ENCODE results near the gene BAD. TPM values are rescaled to one million over a fixed set of nuclear protein-coding genes. Genes with fewer than 3 reads are reported as not detected.

BAD gene
- total RNA-seq, 2 donors from 2014 or later, result 51.1 to 85.9 TPM

DNA sequence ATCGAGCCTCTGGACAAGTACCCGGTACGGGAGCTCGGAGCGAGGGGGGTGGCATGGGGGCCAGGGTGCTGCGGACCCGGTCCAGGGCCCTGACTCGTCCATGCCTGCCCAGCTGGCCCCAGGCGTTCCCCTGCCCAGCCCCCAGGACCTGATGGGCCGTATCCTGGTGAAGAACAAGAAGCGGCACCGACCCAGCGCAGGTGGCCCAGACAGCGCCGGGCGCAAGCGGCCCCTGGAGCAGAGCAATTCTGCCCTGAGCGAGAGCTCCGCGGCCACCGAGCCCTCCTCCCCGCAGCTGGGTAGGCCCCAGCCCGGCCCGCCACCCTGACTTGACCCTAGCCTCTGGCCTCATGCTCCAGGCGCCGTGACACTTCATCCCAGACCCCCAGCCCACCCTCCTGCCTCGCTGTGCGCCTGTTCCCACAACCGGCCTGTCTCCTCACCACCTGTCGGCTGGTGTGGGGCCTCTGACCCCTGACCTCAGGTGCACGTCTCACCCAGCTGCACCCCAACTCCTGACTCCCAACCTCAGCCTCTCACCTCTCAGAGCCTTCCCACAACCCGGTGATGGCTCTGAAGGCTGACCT lies 25.4 kb downstream of the BAD start:
- WGBS, 2 donors, result 93 to 94% methylated on average over 14 to 26 of the region's 32 CpGs
- no peaks in the 10 kb centered on the region for H3K36me3 ChIP-seq (replicated peaks in 1 of 2; ENCODE audit: insufficient read depth in 1 of 2, low read depth in 2 of 2)

DNA sequence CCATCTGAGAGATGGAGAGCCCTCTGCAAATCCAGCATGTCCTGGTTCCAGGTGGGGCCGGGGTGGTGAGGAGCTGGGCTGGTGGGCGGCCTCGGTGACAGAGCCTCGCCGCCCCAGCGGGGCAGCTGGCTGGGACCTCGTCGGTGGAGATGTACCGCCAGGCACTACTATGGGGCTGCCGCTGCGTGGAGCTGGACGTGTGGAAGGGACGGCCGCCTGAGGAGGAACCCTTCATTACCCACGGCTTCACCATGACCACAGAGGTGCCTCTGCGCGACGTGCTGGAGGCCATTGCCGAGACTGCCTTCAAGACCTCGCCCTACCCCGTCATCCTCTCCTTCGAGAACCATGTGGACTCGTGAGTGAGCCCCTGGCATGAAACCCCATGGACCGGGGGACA lies 26.1 kb downstream of the BAD start:
- Histone ChIP-seq H3K36me3 (replicated peaks in 1 of 2; ENCODE audit: insufficient read depth in 1 of 2, low read depth in 2 of 2) (no peaks in the 10 kb centered on the region), H3K27me3 (no peaks in the 10 kb centered on the region), H3K9me3 (no peaks in the 10 kb centered on the region), H3K27ac (no peak overlapping the region), H3K4me3 (no peak overlapping the region), H3K4me1 (no peaks in the 10 kb centered on the region)
- no peak for ATAC-seq
- no peak for DNase-seq
- TF ChIP-seq POLR2A (IDR thresholded peaks at IDR 0.05), result no peak
- TF ChIP-seq, protein P1, sequence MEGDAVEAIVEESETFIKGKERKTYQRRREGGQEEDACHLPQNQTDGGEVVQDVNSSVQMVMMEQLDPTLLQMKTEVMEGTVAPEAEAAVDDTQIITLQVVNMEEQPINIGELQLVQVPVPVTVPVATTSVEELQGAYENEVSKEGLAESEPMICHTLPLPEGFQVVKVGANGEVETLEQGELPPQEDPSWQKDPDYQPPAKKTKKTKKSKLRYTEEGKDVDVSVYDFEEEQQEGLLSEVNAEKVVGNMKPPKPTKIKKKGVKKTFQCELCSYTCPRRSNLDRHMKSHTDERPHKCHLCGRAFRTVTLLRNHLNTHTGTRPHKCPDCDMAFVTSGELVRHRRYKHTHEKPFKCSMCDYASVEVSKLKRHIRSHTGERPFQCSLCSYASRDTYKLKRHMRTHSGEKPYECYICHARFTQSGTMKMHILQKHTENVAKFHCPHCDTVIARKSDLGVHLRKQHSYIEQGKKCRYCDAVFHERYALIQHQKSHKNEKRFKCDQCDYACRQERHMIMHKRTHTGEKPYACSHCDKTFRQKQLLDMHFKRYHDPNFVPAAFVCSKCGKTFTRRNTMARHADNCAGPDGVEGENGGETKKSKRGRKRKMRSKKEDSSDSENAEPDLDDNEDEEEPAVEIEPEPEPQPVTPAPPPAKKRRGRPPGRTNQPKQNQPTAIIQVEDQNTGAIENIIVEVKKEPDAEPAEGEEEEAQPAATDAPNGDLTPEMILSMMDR (IDR thresholded peaks at IDR 0.05), result no peak
- WGBS, 2 donors, result 88 to 89% methylated on average over 6 to 18 of the region's 24 CpGs
- intact Hi-C loops (cut with DNase I), result no loop called here

More for the DNA sequence above, 25.4 kb downstream of the BAD start:
- Histone ChIP-seq H3K9me3 (no peaks in the 10 kb centered on the region), H3K27me3 (no peaks in the 10 kb centered on the region), H3K4me1 (no peaks in the 10 kb centered on the region), H3K4me3 (no peak overlapping the region), H3K27ac (no peak overlapping the region)
- ATAC-seq (no peak), DNase-seq (no peak)
- TF ChIP-seq, protein P1 (IDR thresholded peaks at IDR 0.05), result no peak
- TF ChIP-seq POLR2A (IDR thresholded peaks at IDR 0.05), result no peak
- intact Hi-C loops (cut with DNase I), result no loop called here

DNA sequence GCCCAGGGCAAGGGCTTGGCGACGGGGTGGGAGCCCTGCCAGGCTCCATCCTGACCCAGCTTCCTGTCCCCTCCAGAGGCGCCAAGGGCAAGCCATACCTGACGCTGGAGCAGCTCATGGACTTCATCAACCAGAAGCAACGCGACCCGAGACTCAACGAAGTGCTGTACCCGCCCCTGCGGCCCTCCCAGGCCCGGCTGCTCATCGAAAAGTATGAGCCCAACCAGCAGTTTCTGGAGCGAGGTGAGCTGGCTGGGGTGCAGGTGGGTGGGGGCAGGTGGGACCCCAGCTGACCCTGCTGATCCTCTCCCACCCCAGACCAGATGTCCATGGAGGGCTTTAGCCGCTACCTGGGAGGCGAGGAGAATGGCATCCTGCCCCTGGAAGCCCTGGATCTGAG lies 28.2 kb downstream of the BAD start:
- H3K4me3 ChIP-seq, result no peak overlapping the region
- no peaks in the 10 kb centered on the region for H3K36me3 ChIP-seq (replicated peaks in 1 of 2; ENCODE audit: insufficient read depth in 1 of 2, low read depth in 2 of 2)
- H3K27ac ChIP-seq, result no peak overlapping the region
- no peaks in the 10 kb centered on the region for H3K9me3 ChIP-seq
- WGBS, 2 donors, result 87 to 89% methylated on average over 8 to 15 of the region's 15 CpGs
- H3K4me1 ChIP-seq, result peaks cover 16% of the 10 kb centered on the region
- TF ChIP-seq POLR2A (IDR thresholded peaks at IDR 0.05), result no peak
- TF ChIP-seq, protein P1 (IDR thresholded peaks at IDR 0.05), result no peak
- intact Hi-C loops (cut with DNase I), result no loop called here
- ATAC-seq, result no peak
- H3K27me3 ChIP-seq, result no peaks in the 10 kb centered on the region
- DNase-seq, result no peak

DNA sequence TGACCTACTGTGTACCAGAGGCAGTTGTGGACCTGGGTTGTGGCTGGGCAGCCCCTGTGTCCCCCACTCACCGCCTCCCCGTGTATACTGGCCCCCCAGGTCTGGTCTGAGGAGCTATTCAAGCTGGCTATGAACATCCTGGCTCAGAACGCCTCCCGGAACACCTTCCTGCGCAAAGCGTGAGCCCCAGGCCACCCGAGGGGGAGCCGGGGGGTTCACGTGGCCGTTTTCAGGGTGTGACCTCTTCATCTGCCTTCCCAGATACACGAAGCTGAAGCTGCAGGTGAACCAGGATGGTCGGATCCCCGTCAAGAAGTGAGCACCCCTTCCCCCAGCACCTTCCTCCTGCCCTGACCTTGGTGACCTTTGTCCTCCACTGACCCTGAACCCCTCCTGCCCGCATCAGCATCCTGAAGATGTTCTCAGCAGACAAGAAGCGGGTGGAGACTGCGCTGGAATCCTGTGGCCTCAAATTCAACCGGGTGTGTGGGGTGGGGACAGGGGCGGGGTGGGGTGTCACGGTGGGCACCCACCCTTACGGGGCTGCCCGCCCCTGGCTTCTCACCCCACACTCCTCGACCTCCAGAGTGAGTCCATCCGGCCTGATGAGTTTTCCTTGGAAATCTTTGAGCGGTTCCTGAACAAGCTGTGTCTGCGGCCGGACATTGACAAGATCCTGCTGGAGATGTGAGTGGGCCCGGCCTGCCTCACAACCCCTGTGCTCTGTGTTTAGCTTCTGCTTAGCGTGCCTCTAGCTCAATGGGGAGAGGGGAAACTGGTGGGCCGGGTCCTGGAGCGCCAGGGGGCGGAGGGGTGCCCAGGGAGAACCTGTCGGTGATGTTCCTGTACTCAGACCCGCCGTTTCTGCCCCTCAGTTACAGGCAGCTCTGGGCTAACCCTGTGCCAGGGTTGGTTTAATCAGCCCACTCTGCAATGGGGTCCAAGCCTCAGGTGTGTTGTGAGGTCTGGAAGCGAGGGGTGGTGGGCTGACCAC lies 29.0 kb downstream of the BAD start:
- intact Hi-C loops (cut with DNase I), result no loop called here
- TF ChIP-seq, protein P1 (IDR thresholded peaks at IDR 0.05), result no peak
- no peak for TF ChIP-seq POLR2A (IDR thresholded peaks at IDR 0.05)
- ATAC-seq, result no peak
- no peaks in the 10 kb centered on the region for H3K27me3 ChIP-seq
- H3K27ac ChIP-seq, result no peak overlapping the region
- H3K4me1 ChIP-seq, result peaks cover 24% of the 10 kb centered on the region
- H3K9me3 ChIP-seq, result no peaks in the 10 kb centered on the region
- 87 to 94% methylated on average over 20 to 31 of the region's 35 CpGs for WGBS, 2 donors
- no peak overlapping the region for H3K4me3 ChIP-seq
- no peak for DNase-seq
- H3K36me3 ChIP-seq (replicated peaks in 1 of 2; ENCODE audit: insufficient read depth in 1 of 2, low read depth in 2 of 2), result no peaks in the 10 kb centered on the region

Measured in body of pancreas (tissue), 4 donors.